OCI-LY7 (cell line): ENCODE measurements around the gene SMIM8. TPM values are rescaled to one million over a fixed set of nuclear protein-coding genes. Genes with fewer than 3 reads are reported as not detected.

Experiments
- BruUV-seq: library from RNA; stranded (reverse); fragments of 400-500 nt; replicated peaks from 2 replicates; lab custom pipeline; 2021; lab: Mats Ljungman, UMichigan
- CTCF ChIA-PET: fragments of 300-600 bp; sonication (Branson Sonifier 250); formaldehyde crosslinking; loops from one replicate; lab custom pipeline; 2022; ENCODE audit warnings: antibody characterized with exemption; ENCODE audit not compliant: unreplicated experiment; lab: Charles Lee
- POLR2A ChIA-PET: fragments of 300-600 bp; sonication (Branson Sonifier 250); formaldehyde crosslinking; loops from one replicate; lab custom pipeline; 2022; ENCODE audit warnings: antibody characterized with exemption; lab: Charles Lee
- DNase-seq: peaks from one replicate; pipeline ENCODE4 v3.0.0-alpha.2; 2015; ENCODE audit warnings: low spot score
- H2AFZ ChIP-seq: fragments of 200-600 bp; sonication (generic), shearing (Covaris generic); 2 replicates; pipeline ENCODE4 v1.6.1; 2014; ENCODE audit warnings: mild to moderate bottlenecking, antibody characterized with exemption, low read length, moderate library complexity
- H3K27ac ChIP-seq: fragments of 200-600 bp; sonication (generic); 2 replicates; pipeline ENCODE4 v1.5.1; 2014; ENCODE audit warnings: mixed run types, low read depth, mild to moderate bottlenecking, moderate library complexity, low read length, inconsistent platforms; ENCODE audit not compliant: poor library complexity, severe bottlenecking
- H3K36me3 ChIP-seq: fragments of 200-600 bp; sonication (generic); 2 replicates; pipeline ENCODE4 v1.6.1; 2014; ENCODE audit warnings: mild to moderate bottlenecking, antibody characterized with exemption, low read length, moderate library complexity, mixed read lengths; ENCODE audit not compliant: insufficient read depth
- H3K4me1 ChIP-seq: fragments of 200-600 bp; sonication (generic); 2 replicates; pipeline ENCODE4 v1.5.1; 2014; ENCODE audit warnings: mild to moderate bottlenecking, low read length; ENCODE audit not compliant: insufficient read depth, poor library complexity, severe bottlenecking
- H3K4me2 ChIP-seq: fragments of 200-600 bp; sonication (generic); 2 replicates; pipeline ENCODE4 v1.6.1; 2014; ENCODE audit warnings: mild to moderate bottlenecking, low read length
- H3K4me3 ChIP-seq: fragments of 200-600 bp; sonication (generic); 2 replicates; pipeline ENCODE4 v1.5.1; 2014; ENCODE audit warnings: mild to moderate bottlenecking, low read depth, low read length; ENCODE audit not compliant: poor library complexity, severe bottlenecking
- H3K79me2 ChIP-seq: fragments of 200-600 bp; sonication (generic); 2 replicates; pipeline ENCODE4 v1.6.1; 2016; ENCODE audit warnings: low read depth, mild to moderate bottlenecking, low read length, moderate library complexity, mixed read lengths; ENCODE audit not compliant: insufficient read depth
- H3K9me2 ChIP-seq: fragments of 200-600 bp; sonication (generic); 2 replicates; pipeline ENCODE4 v1.6.1; 2016; ENCODE audit warnings: mild to moderate bottlenecking, low read length, mixed read lengths; ENCODE audit not compliant: insufficient read depth
- H3K9me3 ChIP-seq: fragments of 200-600 bp; sonication (generic); 2 replicates; pipeline ENCODE4 v1.6.1; 2014; ENCODE audit warnings: mild to moderate bottlenecking, mixed run types, low read length, mixed read lengths
- H4K20me1 ChIP-seq: fragments of 200-600 bp; sonication (generic); 2 replicates; pipeline ENCODE4 v1.6.1; 2014; ENCODE audit warnings: mild to moderate bottlenecking, antibody characterized with exemption, low read length, moderate library complexity, mixed read lengths; ENCODE audit not compliant: insufficient read depth
- EZH2phosphoT487 ChIP-seq: fragments of 200-600 bp; sonication (generic); IDR thresholded peaks from 2 replicates; pipeline ENCODE4 v1.6.1; 2018; ENCODE audit warnings: low read depth, borderline replicate concordance, mild to moderate bottlenecking, mixed run types, antibody characterized with exemption, low read length, moderate library complexity, mixed read lengths
- intact Hi-C: fragments of 100-400 bp; cut with micrococcal nuclease; formaldehyde crosslinking; loops from one replicate; pipeline ENCODE4 v1.10.0; 2022; ENCODE audit not compliant: unreplicated experiment
- total RNA-seq, 2 experiments: library from RNA; depleted of rRNA in 1 of 2; stranded (reverse); fragments of >200 nt in 1 of 2; shearing (Covaris generic) in 1 of 2; gene quantifications; 2 replicates each; pipeline ENCODE4 v1.2.3, GENCODE V29; 2014 to 2022
- TF ChIP-seq, protein P1 (sequence below): fragments of 200-600 bp; sonication (generic); conservative IDR thresholded peaks from 2 replicates; pipeline ENCODE4 v1.5.1; 2014; ENCODE audit warnings: mild to moderate bottlenecking, antibody characterized with exemption, low read length, moderate library complexity, mixed read lengths

SMIM8 gene
- total RNA-seq, 2 experiments from 2014 or later, result 6.6 to 12.5 TPM

DNA sequence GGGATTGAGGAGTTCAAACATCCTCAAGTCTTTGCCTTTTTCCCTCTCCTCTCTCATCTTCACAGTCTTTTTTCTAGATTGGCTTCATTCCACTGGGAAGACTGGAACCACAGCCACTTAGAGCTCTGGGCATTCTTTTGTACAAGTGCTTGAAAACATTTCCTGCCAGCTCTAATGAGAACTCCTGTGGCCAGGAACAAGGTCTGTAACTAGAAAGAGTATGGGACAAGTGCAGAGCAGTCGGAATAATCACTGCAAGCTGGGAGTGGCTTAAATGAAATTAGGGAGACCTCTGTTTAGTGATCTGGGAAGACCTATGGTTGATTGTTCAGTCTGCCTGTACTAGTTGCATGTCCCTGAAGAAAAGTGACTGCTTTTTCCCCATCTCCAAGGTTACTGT lies 41.0 kb upstream of the SMIM8 start:
- ChIA-PET CTCF (no interaction called here), POLR2A (no interaction called here)
- Histone ChIP-seq H3K4me3 (no peak overlapping the region), H3K27ac (no peak overlapping the region), H4K20me1 (no peaks in the 10 kb centered on the region), H3K4me2 (no peak overlapping the region), H3K9me2 (no peaks in the 10 kb centered on the region), H3K79me2 (no peaks in the 10 kb centered on the region), H3K4me1 (no peaks in the 10 kb centered on the region), H3K36me3 (no peaks in the 10 kb centered on the region), H3K9me3 (no peaks in the 10 kb centered on the region), H2AFZ (no peak overlapping the region)
- TF ChIP-seq EZH2phosphoT487, result no peak
- TF ChIP-seq, protein P1, sequence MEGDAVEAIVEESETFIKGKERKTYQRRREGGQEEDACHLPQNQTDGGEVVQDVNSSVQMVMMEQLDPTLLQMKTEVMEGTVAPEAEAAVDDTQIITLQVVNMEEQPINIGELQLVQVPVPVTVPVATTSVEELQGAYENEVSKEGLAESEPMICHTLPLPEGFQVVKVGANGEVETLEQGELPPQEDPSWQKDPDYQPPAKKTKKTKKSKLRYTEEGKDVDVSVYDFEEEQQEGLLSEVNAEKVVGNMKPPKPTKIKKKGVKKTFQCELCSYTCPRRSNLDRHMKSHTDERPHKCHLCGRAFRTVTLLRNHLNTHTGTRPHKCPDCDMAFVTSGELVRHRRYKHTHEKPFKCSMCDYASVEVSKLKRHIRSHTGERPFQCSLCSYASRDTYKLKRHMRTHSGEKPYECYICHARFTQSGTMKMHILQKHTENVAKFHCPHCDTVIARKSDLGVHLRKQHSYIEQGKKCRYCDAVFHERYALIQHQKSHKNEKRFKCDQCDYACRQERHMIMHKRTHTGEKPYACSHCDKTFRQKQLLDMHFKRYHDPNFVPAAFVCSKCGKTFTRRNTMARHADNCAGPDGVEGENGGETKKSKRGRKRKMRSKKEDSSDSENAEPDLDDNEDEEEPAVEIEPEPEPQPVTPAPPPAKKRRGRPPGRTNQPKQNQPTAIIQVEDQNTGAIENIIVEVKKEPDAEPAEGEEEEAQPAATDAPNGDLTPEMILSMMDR, result no peak
- intact Hi-C loops, result no loop called here
- BruUV-seq, result no TSS peak
- no peak for DNase-seq

DNA sequence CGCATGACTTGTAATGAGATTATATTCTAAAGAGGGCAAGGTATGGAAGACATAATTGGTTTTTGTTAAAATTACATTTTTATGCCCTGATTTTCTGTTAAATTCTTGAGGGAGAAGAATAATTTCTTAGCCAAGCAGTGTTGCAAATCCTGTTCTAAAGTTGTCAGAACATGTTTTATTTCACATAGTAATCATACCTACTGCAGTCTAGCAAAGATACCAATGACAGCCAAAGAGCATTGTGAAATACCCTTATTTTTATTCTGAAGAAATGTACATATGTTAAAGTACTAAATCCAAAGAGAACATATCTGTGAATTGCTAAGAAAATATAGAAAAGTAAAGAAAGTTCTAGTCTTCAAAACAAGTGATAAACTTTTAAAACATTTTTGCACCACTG lies 39.6 kb upstream of the SMIM8 start:
- CTCF ChIA-PET, result no interaction called here
- no TSS peak for BruUV-seq
- Histone ChIP-seq H3K9me3 (no peaks in the 10 kb centered on the region), H3K9me2 (no peaks in the 10 kb centered on the region), H3K4me3 (no peak overlapping the region), H4K20me1 (no peaks in the 10 kb centered on the region), H3K4me1 (no peaks in the 10 kb centered on the region), H3K27ac (no peak overlapping the region), H3K36me3 (no peaks in the 10 kb centered on the region), H3K4me2 (no peak overlapping the region), H3K79me2 (no peaks in the 10 kb centered on the region), H2AFZ (no peak overlapping the region)
- DNase-seq, result no peak
- POLR2A ChIA-PET, result no interaction called here
- intact Hi-C loops, result no loop called here
- TF ChIP-seq, protein P1, result no peak
- TF ChIP-seq EZH2phosphoT487, result no peak

DNA sequence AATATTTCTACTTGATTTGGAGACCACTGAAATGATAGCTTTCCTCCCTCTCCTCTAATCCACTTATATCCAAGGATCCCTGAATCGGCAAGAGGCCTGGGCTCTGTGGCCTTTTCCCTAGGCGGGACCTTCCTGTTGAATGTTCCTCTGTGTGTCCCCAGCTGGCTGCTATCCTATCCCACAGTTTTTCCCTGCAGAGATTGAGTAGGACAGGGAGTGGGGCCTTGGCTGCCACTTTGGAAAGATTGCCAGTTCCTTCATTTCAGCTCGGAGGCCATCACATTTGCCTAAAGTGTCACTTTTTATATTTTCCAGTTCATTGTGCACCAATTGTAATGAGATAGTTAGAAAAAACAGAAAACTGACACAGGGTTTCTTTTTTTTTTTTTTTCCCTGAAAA lies 38.9 kb upstream of the SMIM8 start:
- Histone ChIP-seq H4K20me1 (no peaks in the 10 kb centered on the region), H3K4me3 (no peak overlapping the region), H3K4me1 (no peaks in the 10 kb centered on the region), H2AFZ (no peak overlapping the region), H3K36me3 (no peaks in the 10 kb centered on the region), H3K4me2 (no peak overlapping the region), H3K9me2 (no peaks in the 10 kb centered on the region), H3K79me2 (no peaks in the 10 kb centered on the region), H3K9me3 (no peaks in the 10 kb centered on the region), H3K27ac (no peak overlapping the region)
- no peak for DNase-seq
- intact Hi-C loops, result no loop called here
- ChIA-PET POLR2A (interaction anchor here (0.7 to 0.9 kb wide), 2 partner anchors 9 to 177 kb away, joined by 3 read pairs; no protein-coding TSS in a partner anchor), CTCF (no interaction called here)
- no TSS peak for BruUV-seq
- TF ChIP-seq EZH2phosphoT487, result no peak
- TF ChIP-seq, protein P1, result no peak
